ENCODE results near the gene IL17REL.

Gene IL17REL

GRCh38 chr22:49954991-49955580 is 57.5 kb downstream of the IL17REL start:
- no peak for DNase-seq

- DNase-seq = no peak
Observed at GRCh38 chr22:49954354-49954753, 58.2 kb downstream of the IL17REL start.

- DNase-seq = no peak
Observed at GRCh38 chr22:49953680-49954344, 58.8 kb downstream of the IL17REL start.

- no peak for DNase-seq
Observed at GRCh38 chr22:49953027-49953679, 59.4 kb downstream of the IL17REL start.

- DNase-seq = no peak
Observed at GRCh38 chr22:49951986-49952896, 60.3 kb downstream of the IL17REL start.

- DNase-seq = no peak
Observed at GRCh38 chr22:49951678-49951985, 60.9 kb downstream of the IL17REL start.

GRCh38 chr22:49951000-49951677 is 61.4 kb downstream of the IL17REL start:
- no peak for DNase-seq

GRCh38 chr22:49950396-49950994 is 62.1 kb downstream of the IL17REL start:
- DNase-seq = no peak

- DNase-seq = no peak
Observed at GRCh38 chr22:49949914-49950292, 62.7 kb downstream of the IL17REL start.

- no peak for DNase-seq
Observed at GRCh38 chr22:49948958-49949913, 63.3 kb downstream of the IL17REL start.

- DNase-seq = no peak
Observed at GRCh38 chr22:49948116-49948957, 64.2 kb downstream of the IL17REL start.

- no peak for DNase-seq
Observed at GRCh38 chr22:49947296-49947622, 65.3 kb downstream of the IL17REL start.

GRCh38 chr22:49946612-49947295 is 65.8 kb downstream of the IL17REL start:
- DNase-seq = no peak

- DNase-seq = peak; percentile 70
Observed at GRCh38 chr22:49945042-49945794, 67.3 kb downstream of the IL17REL start.

Data from stimulated activated CD8-positive, alpha-beta memory T cell treated with anti-CD3 and anti-CD28 coated beads, Interleukin-4, amount 100 ng/mL, for 48 hours (primary cell).